HEK293 (cell line): ENCODE data around the gene CLRN1.

Experiments used
- CTCF ChIA-PET: fragments of 350-600 bp; formaldehyde crosslinking; extraction: SDS; loops from one replicate; lab custom pipeline; 2021; ENCODE audit warnings: antibody characterized with exemption; lab: Yijun Ruan, JAX
- POLR2A ChIA-PET: fragments of 300-600 bp; formaldehyde crosslinking; extraction: SDS; loops from one replicate; lab custom pipeline; 2020; ENCODE audit warnings: antibody characterized with exemption, inconsistent platforms; lab: Yijun Ruan, JAX
- H3K27ac ChIP-seq: fragments of 200-500 bp; sonication (Bioruptor generic); 2 replicates; pipeline ENCODE4 v1.5.1; 2014; ENCODE audit warnings: low read depth, low read length, control low read depth, inconsistent platforms; ENCODE audit errors: extremely low read depth
- H3K36me3 ChIP-seq, 2 experiments: fragments of 200-500 bp in 1 of 2; sonication (Bioruptor generic) in 1 of 2; 1 replicate in 1 of 2; 2 replicates in 1 of 2; pipeline ENCODE4 v1.5.1; 2014 to 2017; ENCODE audit warnings: inconsistent platforms in 2 of 2, low read length in 2 of 2; ENCODE audit not compliant: control insufficient read depth in 2 of 2, insufficient read depth in 1 of 2
- H3K4me1 ChIP-seq: fragments of 200-500 bp; sonication (Bioruptor generic); 2 replicates; pipeline ENCODE4 v1.5.1; 2014; ENCODE audit warnings: mild to moderate bottlenecking, low read length, inconsistent platforms; ENCODE audit not compliant: control insufficient read depth, insufficient read depth
- H3K4me3 ChIP-seq: 2 replicates; pipeline ENCODE4 v1.5.1; 2011; ENCODE audit warnings: low read depth, mild to moderate bottlenecking, control low read depth, low read length, moderate library complexity
- H3K9me3 ChIP-seq: fragments of 200-500 bp; sonication (Bioruptor generic); 2 replicates; pipeline ENCODE4 v1.5.1; 2014; ENCODE audit warnings: low read depth, low read length, inconsistent platforms; ENCODE audit not compliant: control insufficient read depth, insufficient read depth
- HOXD13 ChIP-seq: sonication (generic); formaldehyde crosslinking; IDR thresholded peaks from 2 replicates; pipeline ENCODE4 v1.8.0; 2022; ENCODE audit warnings: missing genetic modification reagents, borderline replicate concordance
- IKZF3 ChIP-seq: fragments of 450-650 bp; IDR thresholded peaks from 2 replicates; pipeline ENCODE4 v1.5.0; 2018; ENCODE audit warnings: missing biosample characterization, mild to moderate bottlenecking, missing genetic modification characterization, moderate library complexity
- MZF1 ChIP-seq: fragments of 450-650 bp; formaldehyde crosslinking; IDR thresholded peaks from 2 replicates; pipeline ENCODE4 v1.5.1; 2017; ENCODE audit warnings: missing biosample characterization, missing genetic modification characterization, borderline replicate concordance
- OVOL3 ChIP-seq: fragments of 450-650 bp; formaldehyde crosslinking; IDR thresholded peaks from 2 replicates; pipeline ENCODE4 v1.5.1; 2016; ENCODE audit warnings: missing biosample characterization, missing genetic modification characterization
- PATZ1 ChIP-seq: fragments of 450-650 bp; formaldehyde crosslinking; IDR thresholded peaks from 2 replicates; pipeline ENCODE4 v1.5.1; 2016; ENCODE audit warnings: missing biosample characterization, missing genetic modification characterization
- PBX3 ChIP-seq: sonication (generic); formaldehyde crosslinking; IDR thresholded peaks from 2 replicates; pipeline ENCODE4 v1.8.1; 2022; ENCODE audit warnings: mild to moderate bottlenecking, moderate library complexity, missing genetic modification reagents
- RBAK ChIP-seq: fragments of 450-650 bp; formaldehyde crosslinking; IDR thresholded peaks from 2 replicates; pipeline ENCODE4 v1.5.1; 2016; ENCODE audit warnings: missing biosample characterization, missing genetic modification characterization
- SALL2 ChIP-seq: fragments of 450-650 bp; formaldehyde crosslinking; IDR thresholded peaks from 2 replicates; pipeline ENCODE4 v1.5.0; 2017; ENCODE audit warnings: missing biosample characterization, mild to moderate bottlenecking, missing genetic modification characterization, borderline replicate concordance
- YY2 ChIP-seq: fragments of 450-650 bp; formaldehyde crosslinking; IDR thresholded peaks from 2 replicates; pipeline ENCODE4 v1.5.1; 2016; ENCODE audit warnings: missing biosample characterization, missing genetic modification characterization
- ZBTB17 ChIP-seq: fragments of 450-650 bp; formaldehyde crosslinking; IDR thresholded peaks from 2 replicates; pipeline ENCODE4 v1.5.1; 2016; ENCODE audit warnings: missing biosample characterization, missing genetic modification characterization
- ZBTB49 ChIP-seq: fragments of 450-650 bp; formaldehyde crosslinking; IDR thresholded peaks from 2 replicates; pipeline ENCODE4 v1.5.1; 2016; ENCODE audit warnings: missing biosample characterization, missing genetic modification characterization, low read depth
- ZNF121 ChIP-seq: fragments of 450-650 bp; formaldehyde crosslinking; IDR thresholded peaks from 2 replicates; pipeline ENCODE4 v1.5.1; 2016; ENCODE audit warnings: missing biosample characterization, missing genetic modification characterization
- ZNF362 ChIP-seq: fragments of 450-650 bp; formaldehyde crosslinking; IDR thresholded peaks from 2 replicates; pipeline ENCODE4 v1.5.1; 2016; ENCODE audit warnings: missing biosample characterization, missing genetic modification characterization
- ZNF521 ChIP-seq: fragments of 450-650 bp; formaldehyde crosslinking; IDR thresholded peaks from 2 replicates; pipeline ENCODE4 v1.5.1; 2017; ENCODE audit warnings: missing biosample characterization, mild to moderate bottlenecking, missing genetic modification characterization
- ZNF610 ChIP-seq: fragments of 450-650 bp; formaldehyde crosslinking; IDR thresholded peaks from 2 replicates; pipeline ENCODE4 v1.5.1; 2016; ENCODE audit warnings: missing biosample characterization, missing genetic modification characterization, borderline replicate concordance
- ZNF639 ChIP-seq: fragments of 450-650 bp; formaldehyde crosslinking; IDR thresholded peaks from 2 replicates; pipeline ENCODE4 v1.5.1; 2016; ENCODE audit warnings: missing biosample characterization, missing genetic modification characterization
- ZNF792 ChIP-seq: fragments of 450-650 bp; formaldehyde crosslinking; IDR thresholded peaks from 2 replicates; pipeline ENCODE4 v1.5.1; 2016; ENCODE audit warnings: missing biosample characterization, missing genetic modification characterization
- ZNF830 ChIP-seq: fragments of 450-650 bp; IDR thresholded peaks from 2 replicates; pipeline ENCODE4 v1.5.0; 2018; ENCODE audit warnings: missing biosample characterization, missing genetic modification characterization, low read depth, mild to moderate bottlenecking, moderate library complexity

CLRN1 gene

GRCh38 chr3:151003768-151004134 lies 31.2 kb upstream of the CLRN1 start:
- no peak overlapping the region for H3K4me3 ChIP-seq
- POLR2A ChIA-PET = no interaction called here
- TF ChIP-seq PBX3 (CRISPR knock-in tag) = no peak
- no peak for TF ChIP-seq ZNF792 (tag by site-specific recombination)
- no peak for TF ChIP-seq ZNF610 (tag by site-specific recombination)
- TF ChIP-seq ZBTB49 = no peak
- TF ChIP-seq HOXD13 (CRISPR knock-in tag) = no peak
- TF ChIP-seq ZNF121 = no peak
- no peak for TF ChIP-seq ZNF830 (tag by site-specific recombination)
- no peak for TF ChIP-seq SALL2 (tag by site-specific recombination)
- no peak for TF ChIP-seq YY2 (tag by site-specific recombination)
- no peak for TF ChIP-seq ZBTB17
- no peak for TF ChIP-seq MZF1 (tag by site-specific recombination)
- no peak for TF ChIP-seq ZNF521
- TF ChIP-seq OVOL3 = no peak
- TF ChIP-seq IKZF3 (tag by site-specific recombination) = no peak
- no peak for TF ChIP-seq RBAK (tag by site-specific recombination)
- no peak for TF ChIP-seq ZNF639 (tag by site-specific recombination)
- H3K36me3 ChIP-seq = no peaks in the 10 kb centered on the region
- H3K9me3 ChIP-seq = no peaks in the 10 kb centered on the region
- CTCF ChIA-PET = no interaction called here
- no peaks in the 10 kb centered on the region for H3K4me1 ChIP-seq
- no peak overlapping the region for H3K27ac ChIP-seq

GRCh38 chr3:151003029-151003767 lies 30.7 kb upstream of the CLRN1 start:
- POLR2A ChIA-PET = no interaction called here
- Histone ChIP-seq H3K4me1 (no peaks in the 10 kb centered on the region), H3K27ac (no peak overlapping the region), H3K4me3 (no peak overlapping the region), H3K9me3 (no peaks in the 10 kb centered on the region), H3K36me3 (no peaks in the 10 kb centered on the region)
- CTCF ChIA-PET = no interaction called here
- TF ChIP-seq PATZ1 (tag by site-specific recombination) = no peak
- no peak for TF ChIP-seq ZNF362 (tag by site-specific recombination)
